Activated CD4-positive, alpha-beta T cell treated with anti-CD3 and anti-CD28 coated beads for 4 hours (primary cell): Measurements from ENCODE around the gene ATP13A5.

Experiments used
- DNase-seq, 2 donors: peaks; one replicate each; pipeline ENCODE4 v3.0.0-alpha.2; 2020

ATP13A5 gene

GRCh38 chr3:193378706-193379105 lies at the start of gene ATP13A5:
Gene ATP13A5 (minus strand): TSS chr3:193378753. CDS start chr3:193378725, 28 bp downstream.
- DNase-seq: no peak

- no peak for DNase-seq
Measured at GRCh38 chr3:193418576-193419373, 40.2 kb upstream of the ATP13A5 start.

GRCh38 chr3:193416629-193417028 lies 38.1 kb upstream of the ATP13A5 start:
- no peak for DNase-seq

GRCh38 chr3:193407688-193408087 lies 29.1 kb upstream of the ATP13A5 start:
- DNase-seq: no peak

GRCh38 chr3:193407112-193407511 lies 28.6 kb upstream of the ATP13A5 start:
- DNase-seq: no peak

GRCh38 chr3:193403307-193403706 lies 24.8 kb upstream of the ATP13A5 start:
- DNase-seq: no peak

GRCh38 chr3:193400304-193400703 lies 21.8 kb upstream of the ATP13A5 start:
- DNase-seq: no peak

GRCh38 chr3:193396451-193397244 lies 18.1 kb upstream of the ATP13A5 start:
- no peak for DNase-seq

- DNase-seq: no peak
Measured at GRCh38 chr3:193391902-193392301, 13.3 kb upstream of the ATP13A5 start.

- no peak for DNase-seq
Measured at GRCh38 chr3:193389335-193389734, 10.8 kb upstream of the ATP13A5 start.

GRCh38 chr3:193388361-193388760 lies 9.8 kb upstream of the ATP13A5 start:
- DNase-seq: no peak

GRCh38 chr3:193387596-193387995 lies 9.0 kb upstream of the ATP13A5 start:
- DNase-seq: no peak

GRCh38 chr3:193377591-193377990 lies 962 bp downstream of the ATP13A5 start:
- no peak for DNase-seq

GRCh38 chr3:193375614-193376013 lies 2.9 kb downstream of the ATP13A5 start:
- no peak for DNase-seq

GRCh38 chr3:193372783-193373182 lies 5.8 kb downstream of the ATP13A5 start:
- DNase-seq: no peak

- DNase-seq: no peak
Measured at GRCh38 chr3:193367868-193368267, 10.7 kb downstream of the ATP13A5 start.

GRCh38 chr3:193357291-193357690 lies 21.3 kb downstream of the ATP13A5 start:
- DNase-seq: no peak

GRCh38 chr3:193354423-193354822 lies 24.1 kb downstream of the ATP13A5 start:
- DNase-seq: no peak

GRCh38 chr3:193350744-193351143 lies 27.8 kb downstream of the ATP13A5 start:
- DNase-seq: no peak

- no peak for DNase-seq
Measured at GRCh38 chr3:193348686-193349085, 29.9 kb downstream of the ATP13A5 start.

GRCh38 chr3:193347521-193348501 lies 30.7 kb downstream of the ATP13A5 start:
- DNase-seq: no peak

- DNase-seq: no peak
Measured at GRCh38 chr3:193346259-193346658, 32.3 kb downstream of the ATP13A5 start.

GRCh38 chr3:193345431-193345830 lies 33.1 kb downstream of the ATP13A5 start:
- no peak for DNase-seq
